Ovary (tissue), 3 donors: ENCODE results near the gene NCAPG.

Experiments
- CTCF ChIP-seq, 3 donors: fragments of 450-650 bp in 2 of 3; fragments of 200-600 bp in 1 of 3; IDR thresholded peaks; one replicate each; pipeline versions ENCODE4 v1.5.1 to v1.8.0; 2016 to 2022; ENCODE audit warnings: antibody characterized with exemption in 3 of 3, mild to moderate bottlenecking in 1 of 3
- EP300 ChIP-seq: sonication (generic); formaldehyde crosslinking; IDR thresholded peaks from one replicate; pipeline ENCODE4 v1.6.1; 2017; ENCODE audit warnings: antibody characterized with exemption
- POLR2A ChIP-seq: fragments of 450-650 bp; IDR thresholded peaks from one replicate; pipeline ENCODE4 v1.6.1; 2017; ENCODE audit warnings: antibody characterized with exemption, mild to moderate bottlenecking, moderate library complexity
- donor health status: DM: no; HTN: no; CAD: no.

- TF ChIP-seq EP300 (no peak), CTCF (IDR thresholded peaks at IDR 0.05) (no peak), POLR2A (no peak)
Measured at GRCh38 chr4:17866810-17867209, 56.0 kb downstream of the NCAPG start.
